AG09309 (cell line): ENCODE data around the gene NELL2.

Experiments used
- DNase-seq: peaks from one replicate; pipeline ENCODE4 v3.0.0-alpha.2; 2010; ENCODE audit warnings: low read depth
- H3K4me3 ChIP-seq: 2 replicates; pipeline ENCODE4 v1.5.1; 2011; ENCODE audit warnings: mild to moderate bottlenecking, low read depth, low read length, moderate library complexity; ENCODE audit not compliant: control insufficient read depth
- TF ChIP-seq, protein P1 (sequence below): IDR thresholded peaks from 2 replicates; pipeline ENCODE4 v1.5.1; 2011; ENCODE audit warnings: mild to moderate bottlenecking, low read depth, low read length, inconsistent platforms; ENCODE audit not compliant: insufficient read depth, control insufficient read depth; ENCODE audit errors: missing control alignments

The NELL2 gene

GRCh38 chr12:44550377-44550776 is 325.7 kb downstream of the NELL2 start:
- no peak overlapping the region for H3K4me3 ChIP-seq
- DNase-seq = no peak
- TF ChIP-seq, protein P1, sequence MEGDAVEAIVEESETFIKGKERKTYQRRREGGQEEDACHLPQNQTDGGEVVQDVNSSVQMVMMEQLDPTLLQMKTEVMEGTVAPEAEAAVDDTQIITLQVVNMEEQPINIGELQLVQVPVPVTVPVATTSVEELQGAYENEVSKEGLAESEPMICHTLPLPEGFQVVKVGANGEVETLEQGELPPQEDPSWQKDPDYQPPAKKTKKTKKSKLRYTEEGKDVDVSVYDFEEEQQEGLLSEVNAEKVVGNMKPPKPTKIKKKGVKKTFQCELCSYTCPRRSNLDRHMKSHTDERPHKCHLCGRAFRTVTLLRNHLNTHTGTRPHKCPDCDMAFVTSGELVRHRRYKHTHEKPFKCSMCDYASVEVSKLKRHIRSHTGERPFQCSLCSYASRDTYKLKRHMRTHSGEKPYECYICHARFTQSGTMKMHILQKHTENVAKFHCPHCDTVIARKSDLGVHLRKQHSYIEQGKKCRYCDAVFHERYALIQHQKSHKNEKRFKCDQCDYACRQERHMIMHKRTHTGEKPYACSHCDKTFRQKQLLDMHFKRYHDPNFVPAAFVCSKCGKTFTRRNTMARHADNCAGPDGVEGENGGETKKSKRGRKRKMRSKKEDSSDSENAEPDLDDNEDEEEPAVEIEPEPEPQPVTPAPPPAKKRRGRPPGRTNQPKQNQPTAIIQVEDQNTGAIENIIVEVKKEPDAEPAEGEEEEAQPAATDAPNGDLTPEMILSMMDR = no peak

- TF ChIP-seq, protein P1 = no peak
- no peak for DNase-seq
- H3K4me3 ChIP-seq = no peak overlapping the region
These were observed 330.1 kb downstream of the NELL2 start for GRCh38 chr12:44546060-44546459.

DNA sequence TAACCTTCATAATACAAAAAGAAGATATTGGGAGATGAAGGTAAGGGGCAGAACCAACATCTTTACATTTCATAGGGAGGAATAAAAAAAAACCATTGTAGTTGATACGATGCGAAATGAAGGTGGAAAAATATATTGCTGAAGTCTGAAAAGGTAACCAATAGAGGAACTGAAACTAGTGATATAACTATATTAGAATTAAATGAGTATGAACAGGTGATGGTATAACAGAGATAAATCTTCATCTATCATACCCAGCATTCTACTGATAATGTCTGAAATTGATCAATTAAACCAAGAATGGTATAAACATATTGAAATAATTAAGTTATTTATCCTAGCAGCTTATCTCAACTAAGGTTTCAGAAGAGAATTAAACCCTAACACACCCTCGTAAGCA is 332.1 kb downstream of the NELL2 start:
- TF ChIP-seq, protein P1 = no peak
- DNase-seq = no peak

DNA sequence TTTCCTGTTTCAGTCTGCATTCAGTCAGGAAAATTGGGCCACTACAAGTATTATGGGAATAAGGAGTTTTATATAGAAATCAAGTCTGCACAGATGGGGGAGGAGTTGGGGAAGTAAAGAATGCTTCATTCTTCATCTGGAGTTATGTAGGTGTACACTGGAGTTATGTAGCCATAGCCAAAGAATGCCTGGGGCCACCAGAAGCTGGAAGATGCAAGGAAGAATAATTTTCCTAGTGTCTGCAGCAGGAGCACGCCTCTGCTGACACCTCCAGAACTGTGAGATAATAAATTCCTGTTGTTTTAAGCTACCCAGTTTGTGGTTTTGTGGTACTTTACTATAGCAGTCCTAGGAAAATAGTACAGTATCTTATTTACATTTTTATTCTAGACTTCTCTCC is 333.4 kb downstream of the NELL2 start:
- no peak overlapping the region for H3K4me3 ChIP-seq
- TF ChIP-seq, protein P1 = no peak
- DNase-seq = no peak

More for the DNA sequence above, 332.1 kb downstream of the NELL2 start:
- no peak overlapping the region for H3K4me3 ChIP-seq

DNA sequence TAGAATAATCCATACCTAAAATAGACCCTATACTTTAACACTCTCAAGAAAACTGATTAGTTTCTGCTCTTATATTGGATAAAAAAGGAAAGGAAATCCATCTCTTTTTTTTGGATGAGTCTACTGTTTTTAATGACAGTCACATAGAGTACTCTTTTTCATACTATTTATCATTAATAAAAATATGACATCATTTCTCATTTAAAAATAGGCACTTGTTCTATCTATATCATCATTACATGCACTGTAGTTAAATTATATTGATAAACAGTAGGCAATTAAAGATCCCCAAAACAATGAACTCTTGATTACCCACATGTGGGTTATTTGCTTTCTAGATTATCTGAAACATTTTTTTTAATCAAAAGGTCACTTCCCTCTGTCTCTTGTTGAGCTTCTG is 338.8 kb downstream of the NELL2 start:
- TF ChIP-seq, protein P1 = no peak
- no peak overlapping the region for H3K4me3 ChIP-seq
- no peak for DNase-seq

DNA sequence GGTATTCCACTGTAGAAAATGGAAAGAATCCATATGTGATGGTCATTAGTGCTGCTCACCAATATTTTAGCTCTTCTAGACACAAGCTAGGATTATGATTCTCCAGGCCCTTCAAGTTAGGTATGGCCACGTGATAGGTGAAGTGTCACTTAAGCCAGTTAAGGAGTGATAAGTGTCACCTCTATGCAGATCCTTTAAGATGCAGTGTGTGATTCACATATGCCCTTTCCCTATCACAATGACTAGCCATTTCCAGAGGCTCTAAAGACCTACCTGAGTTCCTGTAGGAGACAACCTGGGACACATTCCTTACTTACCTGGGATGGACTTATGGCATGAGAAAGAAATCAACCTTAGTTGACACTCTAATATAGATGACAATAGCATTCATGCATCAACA is 343.2 kb downstream of the NELL2 start:
- TF ChIP-seq, protein P1 = no peak
- no peak for DNase-seq
- no peak overlapping the region for H3K4me3 ChIP-seq
